Hematopoietic multipotent progenitor cell treated with erythropoietin and hydrocortisone succinate and interleukin-3 and kit ligand, for 17 days (in vitro differentiated cells): Measurements from ENCODE around the gene IFIT1.
"Not testable (repeated sequence)": the region's sequence is repeated elsewhere in the genome, so short reads cannot be mapped to it uniquely, and the experiment has no call there.

Source experiments
- DNase-seq: peaks from one replicate; pipeline ENCODE4 v3.0.0-alpha.2; 2015; ENCODE audit warnings: low spot score

IFIT1 gene

GRCh38 chr10:89399956-89400355 lies 7.5 kb downstream of the IFIT1 start:
- DNase-seq = no peak

- no peak for DNase-seq
Observed at GRCh38 chr10:89403043-89403442, 10.6 kb downstream of the IFIT1 start.

- DNase-seq = no peak
Observed at GRCh38 chr10:89404104-89405047, 12.0 kb downstream of the IFIT1 start.

- not testable (repeated sequence) for DNase-seq
Observed at GRCh38 chr10:89406178-89406577, 13.8 kb downstream of the IFIT1 start.

GRCh38 chr10:89407792-89408191 lies 15.4 kb downstream of the IFIT1 start:
- DNase-seq = not testable (repeated sequence)

GRCh38 chr10:89409282-89409681 lies 16.9 kb downstream of the IFIT1 start:
- not testable (repeated sequence) for DNase-seq

GRCh38 chr10:89410551-89410950 lies 18.1 kb downstream of the IFIT1 start:
- not testable (repeated sequence) for DNase-seq

GRCh38 chr10:89411135-89411534 lies 18.7 kb downstream of the IFIT1 start:
- DNase-seq = peak; percentile 52

- DNase-seq = peak; percentile 68
Observed at GRCh38 chr10:89412276-89412675, 19.9 kb downstream of the IFIT1 start.

- no peak for DNase-seq
Observed at GRCh38 chr10:89413398-89413912, 21.0 kb downstream of the IFIT1 start.

- DNase-seq = peak; percentile 75
Observed at GRCh38 chr10:89414146-89414878, 21.9 kb downstream of the IFIT1 start, which contains the start of gene IFIT5. TSS of gene IFIT5 (plus strand) at chr10:89414568. CDS start at chr10:89414799, 231 bp downstream.

- DNase-seq = peak; percentile 57
Observed at GRCh38 chr10:89414879-89415821, 22.7 kb downstream of the IFIT1 start.

GRCh38 chr10:89416465-89416864 lies 24.0 kb downstream of the IFIT1 start:
- no peak for DNase-seq

- peak; percentile 43 for DNase-seq
Observed at GRCh38 chr10:89419548-89419947, 27.1 kb downstream of the IFIT1 start.

- peak; percentile 26 for DNase-seq
Observed at GRCh38 chr10:89421018-89421476, 28.6 kb downstream of the IFIT1 start.

- DNase-seq = no peak
Observed at GRCh38 chr10:89425000-89425399, 32.6 kb downstream of the IFIT1 start.

- DNase-seq = peak; percentile 66
Observed at GRCh38 chr10:89426230-89426868, 33.9 kb downstream of the IFIT1 start.

GRCh38 chr10:89427629-89428028 lies 35.2 kb downstream of the IFIT1 start:
- DNase-seq = no peak

GRCh38 chr10:89428877-89429276 lies 36.5 kb downstream of the IFIT1 start:
- no peak for DNase-seq

GRCh38 chr10:89431977-89432376 lies 39.6 kb downstream of the IFIT1 start:
- no peak for DNase-seq

GRCh38 chr10:89438525-89438924 lies 46.1 kb downstream of the IFIT1 start:
- DNase-seq = no peak
